ENCODE results near the gene RHD. TPM values are rescaled to one million over a fixed set of nuclear protein-coding genes. Genes with fewer than 3 reads are reported as not detected.

RHD gene
- total RNA-seq, 6 experiments from 2014 or later, result 0.22 to 0.58 (median 0.51) TPM; not detected in 3

- no peak for TF ChIP-seq CTCF (IDR thresholded peaks at IDR 0.05)
- TF ChIP-seq POLR2A (IDR thresholded peaks at IDR 0.05), result peak; percentile 64
- ATAC-seq (peak; percentile 89 to 94 (median 92)), DNase-seq (peak; percentile 89 to 92 (median 90))
- H3K36me3 ChIP-seq, result peaks cover 0 to 5% (median 0%) of the 10 kb centered on the region in 4 donors
- no peaks in the 10 kb centered on the region for H3K27me3 ChIP-seq
- H3K27ac ChIP-seq, result peak within 1 kb of the TSS; percentile 91 to 97 (median 94)
- 0% methylated on average over 18 of the region's 75 CpGs for WGBS (ENCODE audit: insufficient coverage, low coverage, low lambda C conversion rate, missing lambda C conversion rate)
- no peaks in the 10 kb centered on the region for H3K9me3 ChIP-seq
- H3K4me3 ChIP-seq, result peak within 1 kb of the TSS; percentile 92 to 95 (median 93)
- intact Hi-C loops (cut with DNase I), result no loop called here
- H3K4me1 ChIP-seq, result peaks cover 0 to 17% (median 5%) of the 10 kb centered on the region in 4 donors
Observed at GRCh38 chr1:25338188-25338981, 66.1 kb downstream of the RHD start, which contains the start of gene TMEM50A. TSS of gene TMEM50A (plus strand) at chr1:25338334. CDS start at chr1:25340487, 2,153 bp downstream.

- Histone ChIP-seq H3K27me3 (no peaks in the 10 kb centered on the region), H3K36me3 (peaks cover 0 to 9% (median 0%) of the 10 kb centered on the region in 4 donors), H3K27ac (peak overlapping the region; percentile 91 to 97 (median 94)), H3K4me1 (peaks cover 0 to 17% (median 5%) of the 10 kb centered on the region in 4 donors), H3K4me3 (peak overlapping the region; percentile 92 to 95 (median 93)), H3K9me3 (no peaks in the 10 kb centered on the region)
- intact Hi-C loops (cut with DNase I), result no loop called here
- 2% methylated on average over 6 of the region's 6 CpGs for WGBS (ENCODE audit: insufficient coverage, low coverage, low lambda C conversion rate, missing lambda C conversion rate)
- no peak for TF ChIP-seq CTCF (IDR thresholded peaks at IDR 0.05)
- no peak for TF ChIP-seq POLR2A (IDR thresholded peaks at IDR 0.05)
- DNase-seq (no peak), ATAC-seq (no peak)
Observed at GRCh38 chr1:25338986-25339385, 66.7 kb downstream of the RHD start.

- no peak for TF ChIP-seq CTCF (IDR thresholded peaks at IDR 0.05)
- TF ChIP-seq POLR2A (IDR thresholded peaks at IDR 0.05), result no peak
- 87% methylated on average over 6 of the region's 6 CpGs for WGBS (ENCODE audit: insufficient coverage, low coverage, low lambda C conversion rate, missing lambda C conversion rate)
- H3K4me3 ChIP-seq, result no peak overlapping the region
- DNase-seq, result no peak
- peaks cover 0 to 9% (median 0%) of the 10 kb centered on the region in 4 donors for H3K36me3 ChIP-seq
- intact Hi-C loops (cut with DNase I), result no loop called here
- H3K27me3 ChIP-seq, result no peaks in the 10 kb centered on the region
- peaks cover 0 to 17% (median 5%) of the 10 kb centered on the region in 4 donors for H3K4me1 ChIP-seq
- H3K9me3 ChIP-seq, result no peaks in the 10 kb centered on the region
- no peak overlapping the region for H3K27ac ChIP-seq
- no peak for ATAC-seq
Observed at GRCh38 chr1:25341746-25342145, 69.4 kb downstream of the RHD start.

- no peaks in the 10 kb centered on the region for H3K9me3 ChIP-seq
- no peak overlapping the region for H3K27ac ChIP-seq
- no peak for TF ChIP-seq CTCF (IDR thresholded peaks at IDR 0.05)
- TF ChIP-seq POLR2A (IDR thresholded peaks at IDR 0.05), result no peak
- no peak overlapping the region for H3K4me3 ChIP-seq
- ATAC-seq, result no peak
- intact Hi-C loops (cut with DNase I), result no loop called here
- peaks cover 0 to 9% (median 0%) of the 10 kb centered on the region in 4 donors for H3K36me3 ChIP-seq
- H3K27me3 ChIP-seq, result no peaks in the 10 kb centered on the region
- 100% methylated on average over 1 of the region's 1 CpG for WGBS (ENCODE audit: insufficient coverage, low coverage, low lambda C conversion rate, missing lambda C conversion rate)
- no peak for DNase-seq
- peaks cover 0 to 27% (median 5%) of the 10 kb centered on the region in 4 donors for H3K4me1 ChIP-seq
Observed at GRCh38 chr1:25342846-25343245, 70.5 kb downstream of the RHD start.

Data from right lobe of liver (tissue), 6 donors.